ENCODE data around the gene MRGPRF.
A peak's percentile ranks its signal among the peaks of the same experiment; 100 is the strongest.

The MRGPRF gene

DNA sequence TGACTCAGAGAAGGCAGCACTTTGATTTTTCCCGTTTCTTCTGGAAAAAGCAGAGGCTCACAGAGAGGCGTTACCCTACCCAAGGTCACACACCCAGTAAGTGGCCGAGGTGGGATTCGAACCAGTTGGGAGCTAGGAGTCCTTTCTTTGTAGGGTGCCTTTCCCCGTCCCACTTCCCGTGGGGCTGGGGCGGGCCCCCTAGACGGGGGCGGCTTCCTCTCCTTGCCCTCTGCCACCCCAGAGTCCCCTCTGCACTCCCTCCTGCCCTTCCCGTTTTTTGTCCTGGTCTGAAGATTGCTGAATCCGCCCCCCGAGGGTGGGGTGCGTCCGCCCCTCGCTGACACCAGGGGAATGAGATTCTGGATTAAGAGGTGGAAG is 36.4 kb upstream of the MRGPRF start:
- no peaks in the 10 kb centered on the region for H3K9me3 ChIP-seq (ENCODE audit: control insufficient read depth, low read length)
- H3K27ac ChIP-seq (ENCODE audit: insufficient read depth, low read depth, low read length, poor library complexity, severe bottlenecking), result no peak overlapping the region
- H3K27me3 ChIP-seq (ENCODE audit: control insufficient read depth, insufficient read depth, low read length, poor library complexity, severe bottlenecking), result no peaks in the 10 kb centered on the region
- peaks cover 19% of the 10 kb centered on the region for H3K4me1 ChIP-seq (ENCODE audit: control insufficient read depth, insufficient read depth, low read length)
- no peaks in the 10 kb centered on the region for H3K36me3 ChIP-seq (ENCODE audit: control insufficient read depth, insufficient read depth, low read length)
- 41 to 42% methylated on average over 15 of the region's 15 CpGs for WGBS, 2 experiments
- peak overlapping the region; percentile 83 for H3K4me3 ChIP-seq (ENCODE audit: insufficient read depth, low read depth, low read length)

DNA sequence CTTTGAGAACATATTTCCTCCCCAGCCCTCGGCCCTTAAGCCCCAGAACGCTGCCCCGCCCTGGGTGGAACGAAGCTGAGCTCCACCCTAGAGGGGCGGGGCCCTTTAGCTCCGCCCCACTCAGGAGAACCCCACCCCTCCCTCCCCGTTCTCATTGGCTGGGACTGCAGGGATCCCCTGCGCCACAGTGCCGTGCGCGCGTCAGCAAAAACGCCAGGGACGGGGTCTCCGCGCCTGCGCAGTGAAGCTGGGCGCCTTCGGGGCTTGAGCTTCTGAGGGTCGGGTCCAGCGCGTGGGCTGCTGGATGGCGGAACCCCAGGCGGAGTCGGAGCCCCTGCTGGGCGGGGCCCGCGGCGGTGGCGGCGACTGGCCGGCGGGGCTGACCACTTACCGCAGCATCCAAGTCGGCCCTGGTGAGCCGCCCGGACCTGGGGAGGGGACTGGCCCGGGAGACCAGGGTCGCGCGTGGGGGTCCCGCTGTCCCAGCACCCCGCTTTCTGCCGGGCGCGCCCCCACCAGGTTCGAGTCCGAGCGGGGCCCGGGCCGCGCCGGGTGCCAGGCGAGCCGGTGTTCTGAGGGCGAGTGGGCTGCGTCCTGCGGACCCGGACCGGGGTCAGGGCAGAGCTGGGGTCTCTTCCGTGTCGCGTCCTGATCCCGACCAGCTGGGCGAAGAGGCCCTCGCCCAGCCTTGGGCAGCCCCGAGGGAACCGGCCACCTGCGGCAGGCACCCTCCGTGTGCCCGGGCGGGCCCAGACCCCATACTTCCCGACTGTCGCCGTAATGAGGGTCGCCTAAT is 35.8 kb upstream of the MRGPRF start, which contains the start of gene TPCN2:
TSS of gene TPCN2 (plus strand) at position 239 of the 796 bp plus-strand sequence. CDS start at position 305, 66 bp downstream.
- no peak within 1 kb of the TSS for H3K27ac ChIP-seq (ENCODE audit: insufficient read depth, low read depth, low read length, poor library complexity, severe bottlenecking)
- H3K36me3 ChIP-seq (ENCODE audit: control insufficient read depth, insufficient read depth, low read length), result no peaks in the 10 kb centered on the region
- H3K27me3 ChIP-seq (ENCODE audit: control insufficient read depth, insufficient read depth, low read length, poor library complexity, severe bottlenecking), result no peaks in the 10 kb centered on the region
- WGBS, 2 experiments, result 1% methylated on average over 76 of the region's 76 CpGs
- H3K9me3 ChIP-seq (ENCODE audit: control insufficient read depth, low read length), result no peaks in the 10 kb centered on the region
- peaks cover 23% of the 10 kb centered on the region for H3K4me1 ChIP-seq (ENCODE audit: control insufficient read depth, insufficient read depth, low read length)
- H3K4me3 ChIP-seq (ENCODE audit: insufficient read depth, low read depth, low read length), result peak within 1 kb of the TSS; percentile 83

DNA sequence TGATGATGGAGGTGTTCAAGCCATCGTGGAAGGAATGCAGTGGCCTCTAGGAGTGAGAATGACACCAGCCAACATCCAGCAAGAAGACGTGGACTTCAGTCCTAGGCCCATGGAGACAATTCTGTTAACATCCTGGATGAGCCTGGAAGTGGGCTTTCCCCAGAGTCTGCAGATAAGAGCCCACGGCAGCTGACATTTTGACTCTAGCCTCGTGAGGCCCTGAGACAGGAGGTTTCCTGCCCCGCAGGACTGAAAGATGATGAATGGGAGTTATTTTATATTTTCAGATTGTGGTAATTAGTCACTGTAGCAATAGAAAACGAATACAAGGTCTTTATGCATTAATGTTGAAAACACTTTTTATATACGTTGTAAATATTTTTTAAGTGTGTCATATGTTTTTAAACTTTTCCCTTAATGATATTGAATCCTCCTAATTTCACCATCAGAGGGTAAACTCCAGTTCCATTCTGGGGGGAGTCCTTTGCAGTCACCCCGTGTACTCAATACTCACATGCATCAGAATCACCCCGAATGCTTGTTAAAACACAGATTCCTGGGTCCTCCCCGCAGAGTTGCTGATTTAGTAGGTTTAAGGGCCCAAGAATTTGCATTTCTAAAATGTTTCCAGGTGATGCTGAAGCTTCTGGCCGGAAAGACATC is 35.1 kb upstream of the MRGPRF start:
- no peaks in the 10 kb centered on the region for H3K27me3 ChIP-seq (ENCODE audit: control insufficient read depth, insufficient read depth, low read length, poor library complexity, severe bottlenecking)
- H3K4me3 ChIP-seq (ENCODE audit: insufficient read depth, low read depth, low read length), result peak overlapping the region; percentile 83
- H3K27ac ChIP-seq (ENCODE audit: insufficient read depth, low read depth, low read length, poor library complexity, severe bottlenecking), result no peak overlapping the region
- 53 to 56% methylated on average over 10 of the region's 11 CpGs for WGBS, 2 experiments
- H3K4me1 ChIP-seq (ENCODE audit: control insufficient read depth, insufficient read depth, low read length), result peaks cover 23% of the 10 kb centered on the region
- no peaks in the 10 kb centered on the region for H3K9me3 ChIP-seq (ENCODE audit: control insufficient read depth, low read length)
- no peaks in the 10 kb centered on the region for H3K36me3 ChIP-seq (ENCODE audit: control insufficient read depth, insufficient read depth, low read length)

DNA sequence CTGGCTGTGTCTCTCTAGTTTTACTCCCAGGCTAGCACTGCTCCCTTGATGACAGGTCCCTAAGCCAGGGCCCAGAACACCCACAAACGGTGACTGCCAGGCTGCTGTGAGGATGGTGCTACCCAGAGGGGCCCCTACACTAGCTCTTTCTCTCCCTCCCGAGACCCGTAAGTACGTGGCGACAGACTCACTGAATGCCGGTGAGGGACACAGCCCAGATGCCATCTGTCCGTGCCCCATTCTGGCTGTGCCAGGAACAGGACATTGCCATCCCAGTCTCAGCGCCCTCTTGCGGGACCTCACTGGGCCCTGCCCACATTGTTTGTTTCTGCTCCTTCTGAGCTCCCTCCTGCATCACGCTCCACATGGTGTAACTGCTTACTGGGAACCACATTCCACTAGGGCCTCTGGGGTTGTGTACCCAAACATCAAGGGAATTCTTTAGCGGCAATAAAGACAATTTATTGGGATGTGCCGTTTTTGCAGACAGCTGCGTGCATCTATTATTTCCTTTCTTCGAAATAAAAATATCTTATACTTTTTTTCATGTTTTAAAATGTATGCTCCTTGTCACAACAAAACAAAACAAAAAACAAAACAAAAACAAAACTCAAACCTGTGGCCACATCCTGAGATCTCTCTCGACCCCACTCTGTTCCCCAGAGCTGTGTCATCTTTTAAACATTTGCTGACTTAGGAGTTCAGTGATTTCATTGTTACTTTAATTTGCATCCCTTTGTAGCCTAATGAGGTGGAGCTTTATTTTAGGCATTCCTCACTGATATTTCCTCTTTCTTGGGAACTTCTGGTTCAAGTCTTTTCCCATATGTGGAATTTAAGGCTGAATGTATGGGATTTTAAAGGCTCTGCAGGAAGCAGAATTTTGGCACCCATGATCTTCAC is 31.3 kb upstream of the MRGPRF start:
- H3K4me3 ChIP-seq (ENCODE audit: insufficient read depth, low read depth, low read length), result no peak overlapping the region
- H3K27me3 ChIP-seq (ENCODE audit: control insufficient read depth, insufficient read depth, low read length, poor library complexity, severe bottlenecking), result no peaks in the 10 kb centered on the region
- H3K4me1 ChIP-seq (ENCODE audit: control insufficient read depth, insufficient read depth, low read length), result peaks cover 9% of the 10 kb centered on the region
- H3K36me3 ChIP-seq (ENCODE audit: control insufficient read depth, insufficient read depth, low read length), result no peaks in the 10 kb centered on the region
- no peak overlapping the region for H3K27ac ChIP-seq (ENCODE audit: insufficient read depth, low read depth, low read length, poor library complexity, severe bottlenecking)
- 23 to 26% methylated on average over 15 of the region's 15 CpGs for WGBS, 2 experiments
- no peaks in the 10 kb centered on the region for H3K9me3 ChIP-seq (ENCODE audit: control insufficient read depth, low read length)

DNA sequence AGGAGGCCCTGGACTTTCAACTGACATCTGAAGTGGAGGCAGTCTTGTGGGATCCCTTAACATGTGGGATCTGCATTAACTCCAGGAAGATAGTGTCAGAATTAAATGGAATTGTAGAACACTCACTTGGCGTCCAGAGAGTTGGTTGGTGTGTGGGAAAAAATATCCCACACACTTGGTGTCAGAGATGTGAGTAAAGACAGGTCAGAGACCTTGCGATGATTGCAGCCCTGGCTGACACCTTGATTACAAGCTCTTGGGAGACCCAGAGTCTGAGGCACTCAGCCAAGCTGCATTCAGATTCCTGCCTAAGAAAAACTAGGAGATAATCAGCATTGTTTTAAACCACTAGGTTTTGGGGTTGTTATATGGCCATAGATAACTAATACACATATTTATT is 28.5 kb upstream of the MRGPRF start:
- Histone ChIP-seq H3K9me3 (ENCODE audit: control insufficient read depth, low read length) (no peaks in the 10 kb centered on the region), H3K36me3 (ENCODE audit: control insufficient read depth, insufficient read depth, low read length) (no peaks in the 10 kb centered on the region), H3K27ac (ENCODE audit: insufficient read depth, low read depth, low read length, poor library complexity, severe bottlenecking) (no peak overlapping the region), H3K27me3 (ENCODE audit: control insufficient read depth, insufficient read depth, low read length, poor library complexity, severe bottlenecking) (no peaks in the 10 kb centered on the region), H3K4me3 (ENCODE audit: insufficient read depth, low read depth, low read length) (no peak overlapping the region), H3K4me1 (ENCODE audit: control insufficient read depth, insufficient read depth, low read length) (peaks cover 8% of the 10 kb centered on the region)
- 93% methylated on average over 2 of the region's 2 CpGs for WGBS, 2 experiments

DNA sequence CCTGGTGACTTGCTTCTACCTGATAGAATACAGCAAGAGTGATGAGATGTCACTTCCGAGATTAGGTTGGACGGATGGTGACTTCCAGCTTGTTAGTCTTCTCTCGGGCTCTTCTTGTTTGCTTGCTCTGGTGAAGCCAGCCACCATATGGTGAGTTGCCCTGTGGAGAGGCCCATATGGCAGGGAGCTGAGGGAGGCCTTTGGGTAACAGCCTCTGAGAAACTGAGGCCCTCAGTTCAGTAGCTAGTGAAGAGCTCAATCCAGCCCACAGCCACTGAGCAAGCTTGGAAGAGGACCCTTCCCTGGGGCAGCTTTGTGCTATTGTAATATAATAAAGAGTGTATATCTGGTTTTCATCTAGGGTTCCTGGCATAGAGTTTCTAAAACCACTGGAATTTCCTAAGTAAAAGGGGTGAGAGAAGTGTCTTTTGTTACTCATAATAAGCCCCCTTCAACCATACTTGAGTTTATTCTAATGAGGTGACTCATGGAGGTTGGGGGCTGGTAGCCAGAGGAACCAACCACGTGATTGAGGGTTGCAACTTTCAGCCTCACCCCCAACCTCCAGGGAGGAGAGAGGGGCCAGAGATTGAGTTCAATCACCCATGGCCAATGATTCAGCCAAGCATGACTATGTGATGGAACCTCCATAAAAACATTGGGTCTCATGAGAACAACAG is 27.7 kb upstream of the MRGPRF start:
- H3K27me3 ChIP-seq (ENCODE audit: control insufficient read depth, insufficient read depth, low read length, poor library complexity, severe bottlenecking), result no peaks in the 10 kb centered on the region
- H3K27ac ChIP-seq (ENCODE audit: insufficient read depth, low read depth, low read length, poor library complexity, severe bottlenecking), result no peak overlapping the region
- H3K9me3 ChIP-seq (ENCODE audit: control insufficient read depth, low read length), result no peaks in the 10 kb centered on the region
- H3K4me3 ChIP-seq (ENCODE audit: insufficient read depth, low read depth, low read length), result no peak overlapping the region
- WGBS, 2 experiments, result 83 to 85% methylated on average over 4 of the region's 4 CpGs
- H3K4me1 ChIP-seq (ENCODE audit: control insufficient read depth, insufficient read depth, low read length), result peaks cover 8% of the 10 kb centered on the region
- H3K36me3 ChIP-seq (ENCODE audit: control insufficient read depth, insufficient read depth, low read length), result no peaks in the 10 kb centered on the region

DNA sequence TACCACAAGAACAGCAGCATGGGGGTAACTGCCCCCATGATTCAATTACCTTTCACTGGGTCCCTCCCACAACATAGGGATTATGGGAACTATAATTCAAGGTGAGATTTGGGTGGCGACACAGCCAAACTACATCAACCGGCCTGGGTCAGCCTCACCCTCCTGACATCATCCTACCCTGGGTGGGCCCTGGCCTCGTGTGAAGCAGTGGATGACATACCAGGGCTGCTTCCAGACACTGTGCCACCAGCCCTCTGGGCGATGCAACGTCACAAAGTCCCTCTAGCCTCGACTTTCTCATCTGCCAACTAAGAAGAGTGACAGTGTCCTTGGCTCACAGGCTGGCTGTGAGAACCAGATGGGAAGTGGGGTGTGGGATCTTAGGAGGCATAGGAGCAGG is 27.0 kb upstream of the MRGPRF start:
- Histone ChIP-seq H3K27me3 (ENCODE audit: control insufficient read depth, insufficient read depth, low read length, poor library complexity, severe bottlenecking) (no peaks in the 10 kb centered on the region), H3K9me3 (ENCODE audit: control insufficient read depth, low read length) (no peaks in the 10 kb centered on the region), H3K27ac (ENCODE audit: insufficient read depth, low read depth, low read length, poor library complexity, severe bottlenecking) (no peak overlapping the region), H3K4me3 (ENCODE audit: insufficient read depth, low read depth, low read length) (no peak overlapping the region), H3K4me1 (ENCODE audit: control insufficient read depth, insufficient read depth, low read length) (peaks cover 14% of the 10 kb centered on the region), H3K36me3 (ENCODE audit: control insufficient read depth, insufficient read depth, low read length) (no peaks in the 10 kb centered on the region)
- WGBS, 2 experiments, result 94% methylated on average over 6 of the region's 6 CpGs

DNA sequence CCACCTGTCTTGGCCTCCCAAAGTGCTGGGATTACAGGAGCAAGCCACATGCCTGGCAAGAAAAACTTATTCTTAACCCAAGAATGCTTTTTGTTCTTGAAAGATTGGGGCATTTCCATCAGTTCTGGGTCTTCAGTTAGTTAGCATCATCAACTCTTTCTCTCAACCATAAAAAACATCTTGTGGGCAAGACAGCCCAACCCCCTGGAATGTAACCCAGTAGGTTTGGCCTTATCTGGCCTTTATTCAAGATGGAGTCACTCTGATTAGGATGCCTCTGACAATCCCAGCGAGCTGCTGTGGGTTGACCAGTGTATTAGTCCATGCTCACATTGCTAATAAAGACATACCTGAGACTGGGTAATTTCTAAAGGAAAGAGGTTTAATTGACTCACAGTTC is 26.5 kb upstream of the MRGPRF start:
- H3K27me3 ChIP-seq (ENCODE audit: control insufficient read depth, insufficient read depth, low read length, poor library complexity, severe bottlenecking), result no peaks in the 10 kb centered on the region
- H3K9me3 ChIP-seq (ENCODE audit: control insufficient read depth, low read length), result no peaks in the 10 kb centered on the region
- 94 to 100% methylated on average over 1 of the region's 1 CpG for WGBS, 2 experiments
- H3K4me3 ChIP-seq (ENCODE audit: insufficient read depth, low read depth, low read length), result no peak overlapping the region
- H3K36me3 ChIP-seq (ENCODE audit: control insufficient read depth, insufficient read depth, low read length), result no peaks in the 10 kb centered on the region
- no peak overlapping the region for H3K27ac ChIP-seq (ENCODE audit: insufficient read depth, low read depth, low read length, poor library complexity, severe bottlenecking)
- H3K4me1 ChIP-seq (ENCODE audit: control insufficient read depth, insufficient read depth, low read length), result peaks cover 10% of the 10 kb centered on the region

DNA sequence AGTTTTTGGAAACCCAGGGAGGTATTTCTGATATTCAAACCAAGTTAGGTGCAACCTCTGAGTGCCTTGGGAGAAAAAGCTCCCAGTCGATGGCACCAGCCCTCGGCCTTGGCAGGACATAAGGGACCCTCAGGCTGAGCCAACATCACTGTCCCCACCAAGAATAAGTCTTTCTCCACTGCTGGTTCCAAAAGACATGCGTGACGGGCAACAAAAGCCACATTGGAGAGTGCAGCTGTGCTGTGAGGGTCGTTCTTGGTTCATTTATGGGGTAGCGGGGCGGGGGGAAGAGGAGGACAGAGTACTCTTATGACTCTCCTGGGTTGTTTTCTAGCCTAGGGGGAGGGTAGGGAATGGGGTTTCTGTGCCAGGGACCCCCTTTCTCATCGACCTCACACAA is 24.5 kb upstream of the MRGPRF start:
- WGBS, 2 experiments, result 92 to 94% methylated on average over 8 of the region's 8 CpGs
- no peaks in the 10 kb centered on the region for H3K9me3 ChIP-seq (ENCODE audit: control insufficient read depth, low read length)

More for the DNA sequence above, 24.5 kb upstream of the MRGPRF start:
- Histone ChIP-seq H3K27ac (ENCODE audit: insufficient read depth, low read depth, low read length, poor library complexity, severe bottlenecking) (no peak overlapping the region), H3K4me1 (ENCODE audit: control insufficient read depth, insufficient read depth, low read length) (peaks cover 6% of the 10 kb centered on the region), H3K4me3 (ENCODE audit: insufficient read depth, low read depth, low read length) (no peak overlapping the region), H3K27me3 (ENCODE audit: control insufficient read depth, insufficient read depth, low read length, poor library complexity, severe bottlenecking) (no peaks in the 10 kb centered on the region), H3K36me3 (ENCODE audit: control insufficient read depth, insufficient read depth, low read length) (no peaks in the 10 kb centered on the region)
